GM21515 (cell line): Measurements from ENCODE around the gene REXO1.
"Not testable (repeated sequence)": the region's sequence is repeated elsewhere in the genome, so short reads cannot be mapped to it uniquely, and the experiment has no call there.

ENCODE experiments used
- ATAC-seq: cut with Tn5 transposase; IDR thresholded peaks from one replicate; pipeline ENCODE4 v1.9.1; 2021; ENCODE audit not compliant: unreplicated experiment

REXO1 gene

GRCh38 chr19:1877280-1877660, 29.0 kb upstream of the REXO1 start:
- ATAC-seq: not testable (repeated sequence)

DNA sequence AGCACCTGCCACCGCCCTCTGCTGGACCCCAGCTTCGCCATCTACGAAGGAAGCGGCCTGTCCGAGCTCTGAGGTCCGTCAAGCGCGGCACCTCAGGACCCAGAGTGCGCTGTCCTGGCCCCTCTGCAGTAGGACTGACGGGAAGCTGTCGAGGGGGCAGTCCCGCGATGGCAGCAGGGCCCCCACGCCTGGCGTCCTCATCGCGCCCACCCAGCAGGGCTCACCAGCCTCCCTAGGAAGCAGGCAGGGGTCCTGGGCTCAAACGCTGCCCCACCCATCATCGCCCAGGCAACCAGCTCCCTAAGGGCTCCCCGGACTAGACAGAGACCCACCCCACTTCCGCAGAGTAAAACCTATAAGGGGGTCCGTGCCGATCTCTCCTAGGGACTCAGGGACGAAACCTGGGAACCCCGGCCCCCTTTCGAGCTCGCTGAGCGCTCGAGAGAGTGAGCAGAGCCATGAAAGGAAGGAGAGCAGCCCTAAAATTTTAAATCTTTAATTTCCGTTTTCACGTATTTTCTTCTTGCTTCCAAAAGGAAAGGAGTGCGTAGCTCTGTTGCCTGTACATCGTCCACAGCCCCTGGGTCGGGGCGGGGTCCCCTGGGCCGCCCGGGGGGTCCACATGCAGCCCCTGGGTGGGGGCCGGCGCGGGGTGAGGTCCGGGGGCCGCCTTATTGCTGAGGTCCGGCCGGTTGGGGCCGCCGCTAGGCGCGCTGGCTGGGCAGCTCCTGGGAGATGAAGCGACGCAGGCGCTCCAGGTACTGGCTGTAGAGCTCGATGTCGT, 28.4 kb upstream of the REXO1 start:
- not testable (repeated sequence) for ATAC-seq

DNA sequence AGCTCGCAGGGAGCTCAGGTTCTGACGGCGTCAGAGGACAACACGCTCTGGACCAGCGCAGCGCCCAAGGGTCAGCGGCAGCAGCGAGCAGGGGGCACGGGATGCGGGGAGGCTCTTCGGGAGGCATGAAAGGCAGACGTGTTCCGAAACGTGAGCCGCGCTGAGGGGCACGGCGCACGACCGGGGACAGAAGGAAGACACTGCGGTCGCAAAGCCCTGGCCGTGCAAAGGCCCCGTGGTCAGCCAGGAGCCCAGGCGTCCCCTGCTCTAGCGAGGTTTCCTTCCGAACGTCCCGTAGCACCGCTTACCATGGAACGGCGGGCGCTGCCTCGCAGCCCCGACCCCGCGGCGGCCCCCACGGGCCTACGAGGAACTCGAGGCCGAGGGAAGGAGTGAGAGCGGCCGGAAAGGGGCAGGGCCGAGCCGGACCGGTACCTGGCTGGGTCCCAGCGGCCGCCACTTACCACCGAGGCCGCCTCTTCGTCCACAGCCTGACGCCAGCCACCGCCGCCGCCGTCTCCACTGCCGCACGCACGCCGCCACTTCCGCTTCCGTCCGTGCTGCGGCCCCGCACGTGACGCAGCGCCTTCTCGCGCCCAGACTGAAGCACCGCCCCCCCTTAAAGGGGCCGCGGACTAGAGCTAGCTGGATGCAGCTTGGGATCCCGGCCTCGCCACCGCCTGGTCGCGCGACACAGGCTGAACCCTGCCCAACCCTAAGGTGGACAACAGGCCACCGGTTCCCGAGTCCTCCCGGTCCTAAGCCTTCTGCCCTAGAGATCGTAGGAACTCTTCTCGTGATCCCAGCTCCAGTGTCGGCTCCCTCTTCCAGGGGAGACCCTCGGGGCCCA, 27.6 kb upstream of the REXO1 start:
- ATAC-seq: peak; percentile 74

- not testable (repeated sequence) for ATAC-seq
These were observed 27.0 kb upstream of the REXO1 start for GRCh38 chr19:1875265-1875645.

- no peak for ATAC-seq
These were observed 26.4 kb upstream of the REXO1 start for GRCh38 chr19:1874554-1875185.

- no peak for ATAC-seq
These were observed 25.5 kb upstream of the REXO1 start for GRCh38 chr19:1873524-1874473.

GRCh38 chr19:1872807-1873523, 24.7 kb upstream of the REXO1 start:
- ATAC-seq: no peak

DNA sequence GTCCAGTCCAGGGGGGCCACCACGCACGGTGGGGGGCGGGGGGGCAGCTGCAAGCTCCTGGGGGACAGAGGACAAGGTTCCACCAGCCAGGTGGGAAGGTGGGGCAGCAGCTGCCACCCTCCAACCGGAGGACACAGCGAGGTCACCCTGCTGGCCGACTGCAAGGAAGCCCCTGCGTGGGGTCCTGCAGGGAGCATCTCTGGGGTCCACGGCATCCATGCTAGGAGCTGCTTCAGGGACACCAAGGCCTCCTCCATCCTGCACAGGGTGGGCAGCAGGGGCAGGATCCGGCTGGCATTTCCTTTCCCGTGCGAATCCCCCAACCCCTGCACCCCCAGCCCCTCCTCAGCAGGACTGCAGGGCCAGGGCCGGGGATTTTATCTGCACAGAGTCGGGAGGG, 23.3 kb upstream of the REXO1 start:
- no peak for ATAC-seq

DNA sequence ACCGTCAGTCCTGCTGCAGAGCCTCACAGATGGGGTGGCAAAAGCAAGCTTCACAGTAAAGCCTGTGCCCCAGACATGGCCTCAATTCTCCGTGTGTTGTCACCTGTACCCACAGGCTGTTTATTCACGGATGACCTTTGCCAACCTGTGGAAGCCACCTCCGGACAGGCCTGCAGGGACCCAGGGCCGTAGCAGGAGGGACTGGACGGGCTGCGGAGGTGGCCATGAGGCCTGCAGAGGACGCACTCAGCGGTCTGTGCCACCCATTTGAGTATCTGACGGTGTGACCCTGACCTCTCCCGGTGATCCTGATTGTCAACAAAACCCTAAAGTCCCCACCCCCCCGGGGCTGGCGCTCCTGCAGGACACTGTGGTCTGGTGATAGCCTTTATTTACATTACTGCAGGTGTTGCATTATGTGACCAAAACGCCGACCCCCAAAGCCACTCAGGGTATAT, 22.9 kb upstream of the REXO1 start:
- ATAC-seq: no peak

GRCh38 chr19:1868971-1869370, 20.7 kb upstream of the REXO1 start:
- ATAC-seq: no peak

DNA sequence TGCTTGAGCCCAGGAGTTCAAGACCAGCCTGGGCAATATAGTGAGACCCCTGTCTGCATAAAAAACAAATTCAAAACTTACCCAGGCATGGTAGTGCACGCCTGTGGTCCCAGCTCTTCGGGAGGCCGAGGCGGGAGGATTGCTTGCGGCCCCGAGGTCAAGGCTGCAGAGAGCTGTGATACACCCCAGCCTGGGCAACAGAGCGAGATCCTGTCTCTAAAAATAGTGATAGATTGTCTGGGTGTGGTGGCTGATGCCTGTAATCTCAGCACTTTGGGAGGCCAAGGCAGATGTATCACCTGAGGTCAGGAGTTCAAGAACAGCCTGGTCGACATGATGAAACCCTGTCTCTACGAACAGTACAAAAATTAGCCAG, 19.1 kb upstream of the REXO1 start:
- ATAC-seq: no peak

DNA sequence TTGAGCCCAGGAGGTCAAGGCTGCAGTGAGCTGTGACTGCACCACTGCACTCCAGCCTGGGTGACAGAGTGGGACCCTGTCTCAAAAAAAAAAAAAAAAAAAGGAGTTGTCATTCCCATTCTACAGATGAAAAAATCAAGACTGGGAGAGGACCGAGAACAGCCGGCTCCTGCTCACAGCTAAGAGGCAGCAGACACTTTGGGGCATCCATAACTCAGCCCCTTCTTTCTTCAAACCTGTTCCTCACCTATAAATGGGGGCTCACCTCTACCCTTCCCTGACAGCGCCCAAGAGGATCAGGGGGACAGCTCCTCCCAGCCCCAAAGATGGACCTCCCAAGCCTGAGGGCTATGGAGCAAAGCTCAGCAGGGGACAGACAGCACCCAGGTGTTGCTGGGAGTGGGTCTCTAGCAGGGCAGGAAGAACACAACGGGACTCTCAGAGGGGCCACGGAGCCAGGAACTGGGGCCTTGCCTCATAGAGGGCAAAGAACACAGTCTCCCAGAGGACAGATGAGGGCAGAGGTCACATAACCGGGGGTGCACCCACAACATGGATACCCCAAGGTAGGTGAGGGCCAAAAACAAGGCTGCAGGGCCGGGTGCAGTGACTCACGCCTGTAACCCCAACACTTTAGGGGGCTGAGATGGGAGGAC, 18.5 kb upstream of the REXO1 start:
- ATAC-seq: no peak

GRCh38 chr19:1865172-1866010, 17.1 kb upstream of the REXO1 start:
- no peak for ATAC-seq

- no peak for ATAC-seq
These were observed 16.3 kb upstream of the REXO1 start for GRCh38 chr19:1864480-1865171.

- ATAC-seq: peak; percentile 48
These were observed 15.6 kb upstream of the REXO1 start for GRCh38 chr19:1863638-1864479.

DNA sequence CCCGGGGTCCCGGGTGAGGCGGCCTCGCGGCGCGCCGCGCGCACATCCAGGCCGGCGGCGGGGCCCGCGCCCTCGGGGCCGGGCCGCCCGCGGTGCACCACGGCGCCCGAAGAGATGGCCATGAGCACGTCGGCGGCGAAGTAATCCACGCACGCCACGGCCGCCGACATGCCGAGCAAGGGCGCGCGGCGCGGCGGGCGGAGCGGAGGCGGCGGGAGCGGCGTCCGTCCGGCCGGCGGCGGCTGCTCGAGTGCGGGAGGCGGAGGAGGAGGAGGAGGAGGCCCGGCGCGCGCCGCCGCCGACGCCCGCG, 15.0 kb upstream of the REXO1 start, which contains the start of gene KLF16:
TSS of gene KLF16 (minus strand) at position 252 of the 310 bp plus-strand sequence. CDS start at position 170, 82 bp downstream.
- peak; percentile 0 for ATAC-seq
